Measurements from ENCODE around the gene FSIP1.
A peak's percentile ranks its signal among the peaks of the same experiment; 100 is the strongest.

GRCh38 chr15:39670687-39671086 lies 112.0 kb downstream of the FSIP1 start:
- no peak for TF ChIP-seq SMC3 (IDR thresholded peaks at IDR 0.05)
- no peak for TF ChIP-seq POLR2A (IDR thresholded peaks at IDR 0.05; ENCODE audit: low read length)
- TF ChIP-seq, protein P1, sequence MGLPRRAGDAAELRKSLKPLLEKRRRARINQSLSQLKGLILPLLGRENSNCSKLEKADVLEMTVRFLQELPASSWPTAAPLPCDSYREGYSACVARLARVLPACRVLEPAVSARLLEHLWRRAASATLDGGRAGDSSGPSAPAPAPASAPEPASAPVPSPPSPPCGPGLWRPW (IDR thresholded peaks at IDR 0.05), result no peak
- no peak for TF ChIP-seq NR3C1 (IDR thresholded peaks at IDR 0.05)
- no peak for TF ChIP-seq EP300 (IDR thresholded peaks at IDR 0.05)
- TF ChIP-seq, protein P2, sequence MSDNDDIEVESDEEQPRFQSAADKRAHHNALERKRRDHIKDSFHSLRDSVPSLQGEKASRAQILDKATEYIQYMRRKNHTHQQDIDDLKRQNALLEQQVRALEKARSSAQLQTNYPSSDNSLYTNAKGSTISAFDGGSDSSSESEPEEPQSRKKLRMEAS (IDR thresholded peaks at IDR 0.05), result no peak
- no peak for TF ChIP-seq NFE2L2 (conservative IDR thresholded peaks at IDR 0.05; ENCODE audit: low read length)
- peak in 1 of 2 experiments; percentile 25; a peak in 1 of 4 replicates for TF ChIP-seq CEBPB (IDR thresholded peaks at IDR 0.05)
- TF ChIP-seq CTCF (IDR thresholded peaks at IDR 0.05), result no peak
- no peak for TF ChIP-seq ZSCAN20 (CRISPR knock-in tag; IDR thresholded peaks at IDR 0.05)
- no peak for TF ChIP-seq RAD21 (conservative IDR thresholded peaks at IDR 0.05 in 1 of 2, IDR thresholded peaks at IDR 0.05 in 1 of 2)
- TF ChIP-seq MAZ (IDR thresholded peaks at IDR 0.05; ENCODE audit: borderline replicate concordance, low read depth, low read length), result no peak
- no peak for TF ChIP-seq REST (IDR thresholded peaks at IDR 0.05)
- TF ChIP-seq PBX3 (IDR thresholded peaks at IDR 0.05), result no peak
